Kidney tubule cell (primary cell): ENCODE data around the gene ADGRG3.

Experiments
- DNase-seq: peaks from one replicate; pipeline ENCODE4 v3.0.0-alpha.2; 2018; ENCODE audit warnings: low spot score

The ADGRG3 gene, protein sequence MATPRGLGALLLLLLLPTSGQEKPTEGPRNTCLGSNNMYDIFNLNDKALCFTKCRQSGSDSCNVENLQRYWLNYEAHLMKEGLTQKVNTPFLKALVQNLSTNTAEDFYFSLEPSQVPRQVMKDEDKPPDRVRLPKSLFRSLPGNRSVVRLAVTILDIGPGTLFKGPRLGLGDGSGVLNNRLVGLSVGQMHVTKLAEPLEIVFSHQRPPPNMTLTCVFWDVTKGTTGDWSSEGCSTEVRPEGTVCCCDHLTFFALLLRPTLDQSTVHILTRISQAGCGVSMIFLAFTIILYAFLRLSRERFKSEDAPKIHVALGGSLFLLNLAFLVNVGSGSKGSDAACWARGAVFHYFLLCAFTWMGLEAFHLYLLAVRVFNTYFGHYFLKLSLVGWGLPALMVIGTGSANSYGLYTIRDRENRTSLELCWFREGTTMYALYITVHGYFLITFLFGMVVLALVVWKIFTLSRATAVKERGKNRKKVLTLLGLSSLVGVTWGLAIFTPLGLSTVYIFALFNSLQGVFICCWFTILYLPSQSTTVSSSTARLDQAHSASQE

DNA sequence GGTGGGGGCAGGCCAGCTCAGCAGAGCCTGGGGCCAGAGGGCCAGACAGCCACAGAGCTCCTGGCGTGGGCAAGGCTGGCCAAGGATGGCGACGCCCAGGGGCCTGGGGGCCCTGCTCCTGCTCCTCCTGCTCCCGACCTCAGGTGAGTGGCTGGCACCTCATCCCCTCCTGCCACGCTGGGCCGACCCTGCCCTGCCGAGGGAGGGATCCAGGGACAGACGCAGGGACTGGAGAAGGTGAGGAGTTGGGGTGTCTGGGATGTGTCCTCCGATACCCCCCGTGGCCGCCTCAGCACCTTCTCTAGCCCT lies at the start of gene ADGRG3:
Gene ADGRG3, plus strand, starts transcription at position 44 of the 309 bp plus-strand sequence. Its CDS starts 42 bp downstream, at position 86.
- DNase-seq = no peak

GRCh38 chr16:57619133-57619605 lies 48.9 kb upstream of the ADGRG3 start:
- DNase-seq = no peak

DNA sequence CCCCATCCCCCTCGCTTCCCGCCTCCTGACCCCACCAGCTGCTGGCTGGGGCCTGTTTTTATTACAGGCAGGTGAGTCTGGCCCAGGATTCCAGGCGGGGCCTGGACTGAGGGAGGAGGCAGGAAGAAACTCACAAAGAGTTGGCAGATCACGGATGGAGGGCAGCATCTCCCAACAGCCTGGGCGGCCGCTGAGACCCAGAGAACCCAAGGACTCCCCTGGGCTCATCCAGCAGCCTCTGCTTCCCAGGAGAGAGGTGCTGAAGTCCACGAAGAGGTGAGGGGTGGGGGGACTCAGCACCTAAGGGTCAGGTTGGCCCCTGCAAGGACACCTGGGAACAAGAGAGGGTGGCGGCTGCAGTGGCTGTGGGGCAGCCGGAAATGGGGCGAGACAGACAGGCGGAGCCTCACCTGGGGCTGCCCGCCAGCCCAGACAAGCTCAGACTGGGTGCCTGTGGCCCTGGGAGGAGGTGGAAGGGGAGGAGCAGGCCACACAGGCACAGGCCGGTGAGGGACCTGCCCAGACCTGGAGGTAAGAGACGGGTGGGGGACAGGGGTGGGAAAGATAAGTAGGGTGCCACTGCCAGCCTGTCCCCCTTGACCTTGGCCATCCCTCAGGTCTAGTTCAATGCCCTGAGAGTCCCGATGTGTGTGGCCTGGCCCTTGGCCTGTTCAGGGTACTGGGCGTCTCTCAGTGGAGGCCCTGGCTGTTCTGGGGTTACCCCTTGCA lies 48.3 kb upstream of the ADGRG3 start:
- DNase-seq = peak; percentile 87

DNA sequence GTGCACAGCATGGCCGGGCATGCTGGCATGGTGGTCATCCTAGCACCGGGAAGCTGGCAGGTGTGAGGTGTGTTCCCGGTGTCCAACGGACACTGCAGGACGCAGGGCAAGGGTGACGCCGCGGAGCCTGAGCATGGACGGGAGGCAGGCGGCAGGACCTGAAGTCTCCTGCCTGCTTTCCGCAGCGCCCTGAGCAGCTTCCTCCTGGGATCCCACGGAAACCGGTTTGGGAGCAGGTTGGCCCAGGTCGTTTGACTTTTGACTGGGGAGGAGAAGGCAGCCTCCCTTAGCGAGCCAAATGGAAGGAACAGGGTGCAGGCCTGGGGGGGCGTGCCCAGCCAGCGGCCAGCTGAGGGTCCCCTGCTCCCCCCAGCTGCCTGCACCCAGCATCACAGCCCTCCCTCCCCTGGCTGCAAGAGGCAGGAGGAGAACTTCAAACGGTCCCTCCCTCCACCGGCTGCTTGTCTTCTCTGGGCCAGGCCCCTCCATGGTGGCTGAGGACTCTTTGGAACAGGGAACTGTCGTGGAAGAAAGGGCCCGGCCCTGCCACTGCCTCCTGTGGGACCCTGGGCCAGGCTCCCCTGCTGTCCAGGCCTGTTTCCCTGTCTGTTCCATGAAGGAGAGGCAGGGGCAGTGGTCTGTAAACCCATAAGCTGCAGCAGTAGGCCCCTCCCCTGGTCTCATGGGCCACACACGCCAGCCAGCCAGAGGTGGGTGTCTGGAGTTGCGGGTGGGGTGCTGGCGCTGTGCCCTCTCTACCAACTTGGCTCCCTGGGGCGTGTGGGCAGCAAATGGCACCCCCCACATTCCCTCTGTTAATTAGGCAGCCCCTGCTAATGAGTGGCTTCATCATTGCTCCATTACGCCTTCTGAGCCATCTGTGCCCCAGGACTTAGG lies 47.5 kb upstream of the ADGRG3 start:
- DNase-seq = peak; percentile 43

DNA sequence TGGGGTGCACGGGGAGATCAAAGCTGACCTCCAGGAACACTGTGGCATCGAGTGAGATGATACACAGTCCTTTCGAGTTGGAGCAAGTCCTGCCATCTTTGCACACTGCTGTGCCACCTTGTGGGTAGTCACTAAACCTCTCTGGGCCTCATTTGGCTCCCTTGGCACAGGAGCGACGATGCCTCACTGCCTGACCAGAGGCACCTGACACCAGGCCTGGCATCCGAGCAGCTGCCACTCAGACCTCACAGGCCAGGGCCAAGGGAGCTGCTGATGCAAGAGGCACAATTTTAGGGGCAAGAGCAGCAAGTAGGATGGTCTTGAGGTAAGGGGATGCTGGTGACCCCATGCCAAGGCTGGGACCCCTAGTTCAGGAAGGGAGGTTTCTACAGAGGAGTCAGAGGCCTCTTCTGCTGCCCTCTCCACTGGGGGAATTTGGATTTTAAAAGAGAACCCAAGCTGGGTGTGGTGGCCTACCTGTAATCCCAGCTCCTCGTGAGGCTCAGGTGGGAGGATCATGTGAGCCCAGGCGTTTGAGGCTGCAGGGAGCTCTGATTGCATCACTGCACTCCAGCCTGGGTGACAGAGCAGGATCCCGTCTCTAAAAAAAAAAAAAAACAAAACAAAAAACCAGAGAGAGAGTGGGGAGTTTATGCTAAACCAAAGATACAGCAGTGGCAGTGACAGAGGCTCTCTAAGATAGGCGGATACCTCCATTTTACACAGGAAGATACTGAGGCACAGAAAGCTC lies 46.4 kb upstream of the ADGRG3 start:
- DNase-seq = peak; percentile 66

GRCh38 chr16:57622361-57623250 lies 45.5 kb upstream of the ADGRG3 start:
- DNase-seq = peak; percentile 93

GRCh38 chr16:57623251-57624043 lies 44.7 kb upstream of the ADGRG3 start:
- DNase-seq = peak; percentile 89

GRCh38 chr16:57624044-57624688 lies 43.9 kb upstream of the ADGRG3 start:
- peak; percentile 89 for DNase-seq

GRCh38 chr16:57624806-57625500 lies 43.2 kb upstream of the ADGRG3 start:
- no peak for DNase-seq

GRCh38 chr16:57626420-57627170 lies 41.5 kb upstream of the ADGRG3 start:
- no peak for DNase-seq

DNA sequence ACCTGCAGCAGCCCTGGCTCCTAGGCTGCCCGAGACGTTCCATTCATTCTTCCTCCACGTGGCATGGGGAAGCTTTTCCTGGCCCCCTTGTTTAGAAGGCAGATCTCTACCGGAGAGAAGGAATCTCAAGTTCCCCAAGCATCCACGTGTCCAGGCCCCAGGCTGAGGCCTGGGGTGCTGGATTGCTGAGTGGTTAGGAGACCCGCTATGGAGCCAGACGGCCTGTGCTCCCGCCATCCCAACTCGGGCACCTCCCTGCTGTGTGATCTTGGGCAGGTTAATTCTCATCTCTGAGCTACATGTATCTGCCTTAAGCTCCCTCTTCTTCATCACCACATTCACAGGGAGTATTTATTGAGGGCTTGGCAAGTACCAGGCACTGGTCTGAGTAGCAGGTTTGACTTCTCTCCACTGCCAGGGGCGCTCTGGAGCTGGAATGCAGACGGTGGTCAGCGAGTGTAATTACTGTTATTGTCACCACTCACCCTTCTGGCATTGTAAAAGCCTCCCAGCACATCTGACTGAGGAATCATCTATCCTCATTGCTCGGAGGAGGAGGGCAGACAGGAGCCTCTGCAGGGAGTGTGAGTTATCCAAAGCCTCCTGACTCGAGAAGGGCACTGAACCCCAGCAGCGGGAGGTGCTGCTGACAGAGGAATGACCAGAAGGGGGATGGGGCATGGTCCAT lies 40.8 kb upstream of the ADGRG3 start:
- peak; percentile 96 for DNase-seq

- DNase-seq = peak; percentile 99
Measured at GRCh38 chr16:57628008-57628781, 39.9 kb upstream of the ADGRG3 start, which contains the start of gene ADGRG1. TSS of gene ADGRG1 (plus strand) at chr16:57628630. CDS start at chr16:57650288, 21,658 bp downstream.

DNA sequence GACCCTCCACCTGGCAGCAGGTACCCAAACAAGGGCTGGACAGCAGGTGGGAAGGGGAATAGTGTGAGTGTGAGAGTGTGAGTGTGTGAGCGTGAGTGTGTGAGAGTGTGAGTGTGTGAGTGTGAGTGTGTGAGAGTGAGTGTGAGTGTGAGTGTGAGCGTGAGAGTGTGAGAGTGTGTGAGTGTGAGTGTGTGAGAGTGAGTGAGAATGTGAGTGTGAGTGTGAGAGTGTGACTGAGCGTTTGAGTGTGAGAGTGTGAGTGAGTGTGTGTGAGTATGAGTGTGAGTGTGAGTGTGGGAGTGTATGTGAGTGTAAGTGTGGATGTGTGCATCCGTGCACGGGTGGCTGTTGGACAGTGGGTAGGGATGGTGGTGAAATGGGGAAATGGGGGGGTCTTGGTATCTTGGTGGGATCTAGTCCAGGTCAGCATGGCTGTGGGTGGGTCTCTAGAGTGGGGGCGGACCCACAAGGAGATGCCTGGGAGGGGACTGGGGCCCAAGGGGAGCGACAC lies 39.3 kb upstream of the ADGRG3 start:
- DNase-seq = peak; percentile 18

DNA sequence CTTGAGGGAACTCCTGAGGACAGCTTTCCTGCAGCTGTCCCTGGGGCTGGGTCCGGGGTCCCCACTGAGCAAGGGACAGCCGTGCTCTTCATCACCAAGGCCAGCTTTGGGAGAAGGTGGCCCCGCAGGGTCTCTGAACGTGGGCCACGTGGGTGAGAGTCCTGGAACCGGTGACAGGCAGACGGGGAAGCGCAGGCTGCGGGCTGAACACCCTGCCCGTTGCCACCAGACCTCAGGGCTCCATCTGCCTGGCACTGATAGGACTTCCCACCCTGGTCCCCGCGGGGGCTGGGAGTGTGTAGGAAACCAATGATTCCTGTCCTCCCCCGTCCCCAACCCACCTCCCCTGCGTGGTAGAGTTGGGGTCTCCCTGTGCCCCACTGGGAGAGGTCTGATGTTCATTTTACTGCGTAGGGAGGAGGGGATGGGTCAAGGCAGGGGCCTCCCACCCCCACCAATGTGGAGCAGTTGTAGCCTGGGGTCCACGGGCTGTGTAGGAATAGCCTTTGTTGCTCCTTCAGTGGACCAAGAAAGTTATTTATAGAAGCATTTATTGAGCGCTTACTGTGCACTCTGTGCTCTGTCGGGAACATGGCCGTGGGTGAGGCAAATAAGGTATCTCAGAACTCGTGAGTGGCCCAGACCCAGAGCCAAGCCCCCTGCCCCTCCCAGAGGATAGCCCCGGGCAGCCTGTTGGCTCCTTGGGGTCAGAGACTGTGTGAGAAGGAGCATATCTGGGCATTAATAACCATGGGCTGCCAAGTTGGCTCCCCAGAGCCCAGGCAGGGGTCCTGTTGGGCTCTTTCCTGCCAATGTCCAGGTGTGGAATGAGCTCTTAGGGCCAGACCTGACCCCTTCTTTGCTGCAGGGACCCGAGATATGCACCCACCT lies 38.3 kb upstream of the ADGRG3 start:
- no peak for DNase-seq

DNA sequence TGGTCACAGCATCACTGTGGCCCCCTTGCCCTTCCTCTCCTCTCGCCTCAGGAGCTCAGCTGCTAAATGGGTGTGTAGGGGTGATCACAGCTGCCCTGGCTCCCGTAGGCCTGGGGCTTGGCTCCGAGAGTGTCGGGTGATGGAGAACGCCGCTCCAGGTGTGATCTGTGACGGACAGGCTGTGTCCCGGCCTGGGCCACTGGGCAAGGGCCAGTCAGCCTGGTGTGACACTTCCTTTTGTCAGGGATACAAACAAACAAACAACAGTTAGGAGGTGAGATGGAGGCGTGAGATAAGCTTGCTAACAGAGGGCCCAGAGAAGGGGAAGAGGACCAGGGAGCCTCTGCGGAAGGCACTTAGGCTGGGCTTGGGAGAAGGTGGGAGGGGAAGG lies 37.7 kb upstream of the ADGRG3 start:
- DNase-seq = peak; percentile 27
